Measurements from ENCODE around the gene GRID2.

DNA sequence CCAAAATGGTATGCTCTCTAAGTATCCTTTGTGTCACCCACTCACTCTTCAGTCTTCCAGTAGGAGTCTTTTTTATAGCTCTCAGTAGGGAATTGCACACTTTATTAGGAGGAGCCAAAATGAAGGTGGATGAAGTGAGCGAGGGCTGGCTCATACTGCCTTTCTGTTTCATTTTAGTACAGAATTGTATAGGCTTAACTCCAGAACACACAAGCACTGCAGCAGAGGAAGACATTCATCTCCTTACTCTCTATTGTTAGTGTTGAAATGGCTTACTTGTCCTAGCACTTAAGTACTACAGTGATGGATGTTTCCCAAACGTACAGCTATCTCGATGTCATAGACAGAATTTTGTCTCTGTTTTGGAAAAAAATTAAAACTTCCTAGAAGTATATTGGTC, 1197.5 kb downstream of the GRID2 start:
- TF ChIP-seq, protein P1, sequence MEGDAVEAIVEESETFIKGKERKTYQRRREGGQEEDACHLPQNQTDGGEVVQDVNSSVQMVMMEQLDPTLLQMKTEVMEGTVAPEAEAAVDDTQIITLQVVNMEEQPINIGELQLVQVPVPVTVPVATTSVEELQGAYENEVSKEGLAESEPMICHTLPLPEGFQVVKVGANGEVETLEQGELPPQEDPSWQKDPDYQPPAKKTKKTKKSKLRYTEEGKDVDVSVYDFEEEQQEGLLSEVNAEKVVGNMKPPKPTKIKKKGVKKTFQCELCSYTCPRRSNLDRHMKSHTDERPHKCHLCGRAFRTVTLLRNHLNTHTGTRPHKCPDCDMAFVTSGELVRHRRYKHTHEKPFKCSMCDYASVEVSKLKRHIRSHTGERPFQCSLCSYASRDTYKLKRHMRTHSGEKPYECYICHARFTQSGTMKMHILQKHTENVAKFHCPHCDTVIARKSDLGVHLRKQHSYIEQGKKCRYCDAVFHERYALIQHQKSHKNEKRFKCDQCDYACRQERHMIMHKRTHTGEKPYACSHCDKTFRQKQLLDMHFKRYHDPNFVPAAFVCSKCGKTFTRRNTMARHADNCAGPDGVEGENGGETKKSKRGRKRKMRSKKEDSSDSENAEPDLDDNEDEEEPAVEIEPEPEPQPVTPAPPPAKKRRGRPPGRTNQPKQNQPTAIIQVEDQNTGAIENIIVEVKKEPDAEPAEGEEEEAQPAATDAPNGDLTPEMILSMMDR (IDR thresholded peaks at IDR 0.05), result no peak
- TF ChIP-seq POLR2AphosphoS5 (IDR thresholded peaks at IDR 0.05; ENCODE audit: insufficient read depth in 1 of 2, low read depth in 1 of 2), result no peak
- TF ChIP-seq POLR2A (IDR thresholded peaks at IDR 0.05), result no peak
